ENCODE data around the gene CDKL1.

The CDKL1 gene

GRCh38 chr14:50342221-50343078 lies 54.2 kb downstream of the CDKL1 start (continued):
- no peak for TF ChIP-seq BCL11A (tag by site-specific recombination; IDR thresholded peaks at IDR 0.05; ENCODE audit: low read depth)
- no peak for TF ChIP-seq ELK4 (IDR thresholded peaks at IDR 0.05; ENCODE audit: borderline replicate concordance, low read depth, low read length)
- no peak for TF ChIP-seq GLI2 (tag by site-specific recombination; IDR thresholded peaks at IDR 0.05; ENCODE audit: borderline replicate concordance, low read depth)
- TF ChIP-seq ZNF18 (tag by site-specific recombination; IDR thresholded peaks at IDR 0.05): no peak
- TF ChIP-seq KLF17 (tag by site-specific recombination; IDR thresholded peaks at IDR 0.05): 0 out of 2 replicates have a peak, but pooled peaks have one; percentile 47
- TF ChIP-seq KLF1 (tag by site-specific recombination; IDR thresholded peaks at IDR 0.05): peak; percentile 57; the same call in 1 of the 2 replicates
- no peak for TF ChIP-seq ZNF146 (tag by site-specific recombination; IDR thresholded peaks at IDR 0.05)
- TF ChIP-seq ZFP37 (tag by site-specific recombination; IDR thresholded peaks at IDR 0.05): no peak
- TF ChIP-seq ZNF324 (tag by site-specific recombination; IDR thresholded peaks at IDR 0.05): no peak
- no peak for TF ChIP-seq ZNF362 (tag by site-specific recombination; IDR thresholded peaks at IDR 0.05)

- Histone ChIP-seq H3K27ac (ENCODE audit: extremely low read depth, low read depth, low read length) (no peak overlapping the region), H3K36me3 (ENCODE audit: control insufficient read depth in 2 of 2, insufficient read depth in 1 of 2, low read length in 2 of 2) (peaks cover 0 to 3% of the 10 kb centered on the region in 2 experiments; a peak in 1 of 3 replicates), H3K9me3 (ENCODE audit: control insufficient read depth, insufficient read depth, low read depth, low read length) (no peaks in the 10 kb centered on the region), H3K4me1 (ENCODE audit: control insufficient read depth, insufficient read depth, low read length) (peaks cover 14% of the 10 kb centered on the region; the same call in 1 of the 2 replicates), H3K4me3 (ENCODE audit: low read depth, low read length) (no peak overlapping the region)
- TF ChIP-seq SP2 (tag by site-specific recombination; IDR thresholded peaks at IDR 0.05): no peak
- no peak for TF ChIP-seq ZNF473 (tag by site-specific recombination; IDR thresholded peaks at IDR 0.05)
- TF ChIP-seq AEBP2 (tag by site-specific recombination; IDR thresholded peaks at IDR 0.05; ENCODE audit: borderline replicate concordance): no peak
- no peak for TF ChIP-seq OSR2 (tag by site-specific recombination; IDR thresholded peaks at IDR 0.05)
- TF ChIP-seq ZNF701 (tag by site-specific recombination; IDR thresholded peaks at IDR 0.05): no peak
- TF ChIP-seq CTCF (tag by site-specific recombination; IDR thresholded peaks at IDR 0.05): peak; percentile 35; the same call in 1 of the 2 replicates
- no peak for TF ChIP-seq PBX3 (CRISPR knock-in tag; IDR thresholded peaks at IDR 0.05)
- CTCF ChIA-PET: interaction anchor here (0.6 to 1.4 kb wide), 3 partner anchors 13 to 158 kb away, joined by 3 read pairs; no protein-coding TSS in a partner anchor
- POLR2A ChIA-PET: interaction anchor here (0.6 kb wide), 1 partner anchor 449 kb away, joined by 3 read pairs; no protein-coding TSS in a partner anchor
These were observed 55.7 kb downstream of the CDKL1 start for GRCh38 chr14:50340963-50341362.

Data from HEK293 (cell line).